Neural cell (in vitro differentiated cells): ENCODE results near the gene C14orf180. TPM values are rescaled to one million over a fixed set of nuclear protein-coding genes. Genes with fewer than 3 reads are reported as not detected.

Experiments
- H2AFZ ChIP-seq: fragments of 200-600, 300-800 bp; sonication (generic), shearing (Covaris generic); 2 replicates; pipeline ENCODE4 v1.6.0; 2014; ENCODE audit warnings: low read depth, mild to moderate bottlenecking, antibody characterized with exemption, low read length, moderate library complexity
- H3F3A ChIP-seq: fragments of 200-600 bp; shearing (Covaris generic); 2 replicates; pipeline ENCODE4 v1.6.1; 2016; ENCODE audit warnings: mild to moderate bottlenecking, moderate library complexity, mixed read lengths, antibody characterized with exemption, low read length; ENCODE audit not compliant: insufficient read depth, poor library complexity, severe bottlenecking
- H3K27ac ChIP-seq: fragments of 200-600, 300-800 bp; sonication (generic), shearing (Covaris generic); 2 replicates; pipeline ENCODE4 v1.5.1; 2014; ENCODE audit warnings: mild to moderate bottlenecking, low read length, moderate library complexity
- H3K27me3 ChIP-seq: fragments of 300-800, 200-600 bp; sonication (generic), shearing (Covaris generic); 2 replicates; pipeline ENCODE4 v1.6.0; 2014; ENCODE audit warnings: mild to moderate bottlenecking, low read depth, low read length, moderate library complexity; ENCODE audit not compliant: insufficient read depth
- H3K36me3 ChIP-seq: fragments of 300-800, 200-600 bp; sonication (generic), shearing (Covaris generic); 2 replicates; pipeline ENCODE4 v1.5.1; 2014; ENCODE audit warnings: mild to moderate bottlenecking, antibody characterized with exemption, low read length, moderate library complexity; ENCODE audit not compliant: insufficient read depth
- H3K4me2 ChIP-seq: fragments of 300-800, 200-600 bp; sonication (generic), shearing (Covaris generic); 2 replicates; pipeline ENCODE4 v1.6.0; 2014; ENCODE audit warnings: mild to moderate bottlenecking, low read length
- H3K4me3 ChIP-seq: fragments of 300-800, 200-600 bp; sonication (generic), shearing (Covaris generic); 2 replicates; pipeline ENCODE4 v1.5.1; 2014; ENCODE audit warnings: mild to moderate bottlenecking, low read length, moderate library complexity
- H3K79me2 ChIP-seq: fragments of 200-600 bp; shearing (Covaris generic); replicated peaks from 2 replicates; pipeline ENCODE4 v1.6.0; 2014; ENCODE audit warnings: mild to moderate bottlenecking, low read length, moderate library complexity; ENCODE audit not compliant: insufficient read depth
- H3K9ac ChIP-seq: fragments of 300-800, 200-600 bp; sonication (generic), shearing (Covaris generic); 2 replicates; pipeline ENCODE4 v1.6.1; 2016; ENCODE audit warnings: mild to moderate bottlenecking, low read length, mixed read lengths
- H3K9me2 ChIP-seq: fragments of 200-600 bp; shearing (Covaris generic); 2 replicates; pipeline ENCODE4 v1.6.1; 2016; ENCODE audit warnings: mild to moderate bottlenecking, low read length, mixed read lengths; ENCODE audit not compliant: insufficient read depth
- H3K9me3 ChIP-seq: fragments of 200-600, 300-800 bp; sonication (generic), shearing (Covaris generic); 2 replicates; pipeline ENCODE4 v1.6.1; 2016; ENCODE audit warnings: mild to moderate bottlenecking, mixed run types, low read length, moderate library complexity, mixed read lengths
- H4K20me1 ChIP-seq: fragments of 200-600 bp; shearing (Covaris generic); 2 replicates; pipeline ENCODE4 v1.6.1; 2016; ENCODE audit warnings: mild to moderate bottlenecking, mixed run types; ENCODE audit not compliant: insufficient read depth
- CTCF ChIP-seq: fragments of 450-650 bp; IDR thresholded peaks from 2 replicates; pipeline ENCODE4 v1.5.1; 2014; ENCODE audit warnings: antibody characterized with exemption, mild to moderate bottlenecking, moderate library complexity; ENCODE audit not compliant: poor library complexity, severe bottlenecking
- EP300 ChIP-seq: fragments of 450-650 bp; conservative IDR thresholded peaks from 2 replicates; pipeline ENCODE4 v1.6.1; 2014; ENCODE audit warnings: antibody characterized with exemption, mild to moderate bottlenecking, moderate library complexity; ENCODE audit not compliant: poor library complexity, severe bottlenecking
- EZH2 ChIP-seq: fragments of 200-600, 300-800 bp; shearing (Covaris generic), sonication (generic); IDR thresholded peaks from 2 replicates; pipeline ENCODE4 v1.6.1; 2014; ENCODE audit warnings: antibody characterized with exemption, low read length, borderline replicate concordance, mild to moderate bottlenecking; ENCODE audit not compliant: insufficient read depth, poor library complexity, severe bottlenecking
- MXI1 ChIP-seq: fragments of 450-650 bp; conservative IDR thresholded peaks from 2 replicates; pipeline ENCODE4 v1.6.1; 2014; ENCODE audit warnings: antibody characterized with exemption, mild to moderate bottlenecking; ENCODE audit not compliant: poor library complexity, severe bottlenecking
- POLR2AphosphoS5 ChIP-seq: IDR thresholded peaks from 2 replicates; pipeline ENCODE4 v1.6.1; 2012
- RAD21 ChIP-seq: fragments of 450-650 bp; conservative IDR thresholded peaks from 2 replicates; pipeline ENCODE4 v1.6.1; 2014; ENCODE audit warnings: antibody characterized with exemption, mild to moderate bottlenecking, moderate library complexity
- REST ChIP-seq: IDR thresholded peaks from 2 replicates; pipeline ENCODE4 v1.6.1; 2012; ENCODE audit warnings: borderline replicate concordance
- SMC3 ChIP-seq: fragments of 450-650 bp; conservative IDR thresholded peaks from 2 replicates; pipeline ENCODE4 v1.6.1; 2014; ENCODE audit warnings: antibody characterized with exemption, mild to moderate bottlenecking, moderate library complexity; ENCODE audit not compliant: poor library complexity
- TAF1 ChIP-seq: IDR thresholded peaks from 2 replicates; pipeline ENCODE4 v1.6.1; 2012; ENCODE audit warnings: low read depth
- polyA plus RNA-seq: library from polyadenylated mRNA; depleted of rRNA; stranded (reverse); fragments of >200 nt; gene quantifications from 2 replicates; pipeline ENCODE4 v1.2.3, GENCODE V29; 2014

C14orf180 gene
- polyA plus RNA-seq, 1 donor from 2014 or later: not detected

GRCh38 chr14:104574536-104574935, 5.0 kb upstream of the C14orf180 start:
- H3K4me2 ChIP-seq: no peak overlapping the region
- no peaks in the 10 kb centered on the region for H4K20me1 ChIP-seq
- H3K79me2 ChIP-seq: no peaks in the 10 kb centered on the region
- H3K9me2 ChIP-seq: no peaks in the 10 kb centered on the region
- no peak overlapping the region for H3K4me3 ChIP-seq
- no peaks in the 10 kb centered on the region for H3K27me3 ChIP-seq
- TF ChIP-seq POLR2AphosphoS5: no peak
- TF ChIP-seq RAD21: no peak
- TF ChIP-seq REST: no peak
- no peak for TF ChIP-seq MXI1
- TF ChIP-seq TAF1: no peak
- TF ChIP-seq EP300: no peak
- TF ChIP-seq CTCF: no peak
- no peak for TF ChIP-seq EZH2
- TF ChIP-seq SMC3: no peak
- H3K9ac ChIP-seq: no peak overlapping the region
- no peaks in the 10 kb centered on the region for H3K9me3 ChIP-seq
- no peak overlapping the region for H2AFZ ChIP-seq
- no peaks in the 10 kb centered on the region for H3F3A ChIP-seq
- no peak overlapping the region for H3K27ac ChIP-seq
- H3K36me3 ChIP-seq: no peaks in the 10 kb centered on the region

DNA sequence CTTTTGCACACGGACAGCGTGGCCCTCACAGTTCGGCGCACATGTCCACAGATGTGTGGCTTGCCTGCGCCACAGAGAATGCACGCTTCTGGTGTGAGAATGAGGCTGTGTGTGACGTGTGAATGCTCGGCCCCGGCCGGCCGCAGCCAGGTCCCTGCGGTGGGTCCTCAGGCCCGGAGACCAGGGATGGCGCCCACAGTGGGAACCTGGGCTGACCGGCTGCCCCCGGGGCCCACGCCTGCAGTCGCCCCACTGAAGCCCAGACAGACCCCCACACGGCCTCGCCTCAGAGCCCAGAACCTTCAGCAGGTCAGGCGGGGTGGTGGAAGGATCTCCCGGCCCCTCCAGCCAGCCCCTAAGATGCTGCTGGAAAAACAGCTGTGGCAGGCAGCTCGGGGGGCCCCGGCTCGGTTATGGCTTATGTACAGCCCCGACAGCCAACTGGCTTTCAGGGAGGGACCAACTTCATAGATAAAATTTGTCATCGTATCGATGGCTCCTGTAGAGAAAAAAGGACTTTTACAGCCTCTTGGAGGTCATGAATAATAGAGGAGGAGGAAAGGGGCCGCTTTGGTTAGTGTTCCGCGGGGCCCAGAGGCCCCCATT, 4.5 kb upstream of the C14orf180 start:
- no peak overlapping the region for H3K9ac ChIP-seq
- H2AFZ ChIP-seq: no peak overlapping the region
- TF ChIP-seq TAF1: no peak
- TF ChIP-seq EZH2: no peak
- no peak for TF ChIP-seq CTCF
- TF ChIP-seq EP300: no peak
- no peak for TF ChIP-seq REST
- no peak for TF ChIP-seq POLR2AphosphoS5
- TF ChIP-seq RAD21: no peak
- no peak for TF ChIP-seq MXI1
- no peak for TF ChIP-seq SMC3
- H3K9me2 ChIP-seq: no peaks in the 10 kb centered on the region
- no peaks in the 10 kb centered on the region for H4K20me1 ChIP-seq
- no peak overlapping the region for H3K27ac ChIP-seq
- H3K4me2 ChIP-seq: no peak overlapping the region
- no peaks in the 10 kb centered on the region for H3K36me3 ChIP-seq
- no peak overlapping the region for H3K4me3 ChIP-seq
- H3F3A ChIP-seq: no peaks in the 10 kb centered on the region
- no peaks in the 10 kb centered on the region for H3K79me2 ChIP-seq
- no peaks in the 10 kb centered on the region for H3K9me3 ChIP-seq
- H3K27me3 ChIP-seq: no peaks in the 10 kb centered on the region
